Naive thymus-derived CD4-positive, alpha-beta T cell (primary cell): Measurements from ENCODE around the gene CNIH4. TPM values are rescaled to one million over a fixed set of nuclear protein-coding genes. Genes with fewer than 3 reads are reported as not detected.
A peak's percentile ranks its signal among the peaks of the same experiment; 100 is the strongest.

Source experiments
- ATAC-seq: fragments of 150-1000 bp; cut with Tn5 transposase; 2 replicates; pipeline ENCODE4 v1.10.0; 2021; ENCODE audit warnings: mild to moderate bottlenecking, moderate library complexity
- CTCF ChIA-PET: fragments of 350-600 bp; sonication (Branson Sonifier 250); formaldehyde crosslinking; loops from one replicate; lab custom pipeline; 2021; ENCODE audit warnings: antibody characterized with exemption; lab: Charles Lee
- POLR2A ChIA-PET: fragments of 350-600 bp; sonication (Branson Sonifier 250); formaldehyde crosslinking; loops from one replicate; lab custom pipeline; 2021; ENCODE audit warnings: antibody characterized with exemption, inconsistent platforms; lab: Charles Lee
- DNase-seq, 9 donors: peaks; one replicate each; pipeline versions ENCODE4 v3.0.0 to v3.0.0-alpha.2; 2020 to 2022; ENCODE audit warnings: mixed read lengths in 1 of 9
- H3K27ac ChIP-seq: one replicate; pipeline ENCODE4 v1.7.0; 2013; ENCODE audit warnings: mild to moderate bottlenecking, low read depth, low read length, moderate library complexity
- H3K27me3 ChIP-seq, 2 donors: one replicate each; pipeline ENCODE4 v1.7.0; 2013; ENCODE audit warnings: low read length in 2 of 2, mild to moderate bottlenecking in 2 of 2, moderate library complexity in 2 of 2; ENCODE audit not compliant: control insufficient read depth in 2 of 2, insufficient read depth in 2 of 2
- H3K36me3 ChIP-seq, 3 experiments: 1 replicate in 2 of 3; 2 replicates in 1 of 3; pipeline ENCODE4 v1.7.0; 2013; ENCODE audit warnings: low read length in 3 of 3, mild to moderate bottlenecking in 3 of 3, moderate library complexity in 1 of 3; ENCODE audit not compliant: insufficient read depth in 3 of 3, control insufficient read depth in 2 of 3
- H3K4me1 ChIP-seq, 2 donors: one replicate each; pipeline ENCODE4 v1.7.0; 2013; ENCODE audit warnings: low read length in 2 of 2, mild to moderate bottlenecking in 2 of 2, moderate library complexity in 1 of 2; ENCODE audit not compliant: control insufficient read depth in 2 of 2, insufficient read depth in 2 of 2
- H3K4me3 ChIP-seq: 2 replicates; pipeline ENCODE4 v1.7.0; 2013; ENCODE audit warnings: mild to moderate bottlenecking, low read length
- H3K9me3 ChIP-seq, 3 experiments: 1 replicate in 2 of 3; 2 replicates in 1 of 3; pipeline ENCODE4 v1.7.0; 2013; ENCODE audit warnings: low read length in 3 of 3; ENCODE audit not compliant: control insufficient read depth in 2 of 3
- H3K27ac Mint-ChIP-seq, 9 donors: one replicate each; pipeline ENCODE4 v1.8.0; 2020 to 2022; ENCODE audit warnings: mixed read lengths in 9 of 9, mild to moderate bottlenecking in 8 of 9, moderate library complexity in 5 of 9, inconsistent platforms in 2 of 9
- H3K27me3 Mint-ChIP-seq, 5 donors: one replicate each; pipeline ENCODE4 v1.8.0; 2021 to 2022; ENCODE audit warnings: mixed read lengths in 5 of 5, mild to moderate bottlenecking in 1 of 5
- H3K36me3 Mint-ChIP-seq, 5 donors: one replicate each; pipeline ENCODE4 v1.8.0; 2020 to 2022; ENCODE audit warnings: mixed read lengths in 5 of 5, mild to moderate bottlenecking in 3 of 5, inconsistent platforms in 1 of 5
- H3K4me1 Mint-ChIP-seq, 7 donors: one replicate each; pipeline ENCODE4 v1.8.0; 2020 to 2022; ENCODE audit warnings: mixed read lengths in 7 of 7, mild to moderate bottlenecking in 3 of 7, inconsistent platforms in 1 of 7
- H3K4me3 Mint-ChIP-seq, 10 donors: one replicate each; pipeline ENCODE4 v1.8.0; 2020 to 2022; ENCODE audit warnings: mild to moderate bottlenecking in 10 of 10, mixed read lengths in 10 of 10, moderate library complexity in 6 of 10, inconsistent platforms in 2 of 10
- H3K9me3 Mint-ChIP-seq, 11 donors: one replicate each; pipeline ENCODE4 v1.8.0; 2020 to 2022; ENCODE audit warnings: mixed read lengths in 11 of 11, mild to moderate bottlenecking in 4 of 11, inconsistent platforms in 1 of 11, moderate library complexity in 1 of 11
- intact Hi-C, 2 donors: fragments of 100-400 bp; cut with micrococcal nuclease; formaldehyde crosslinking; loops; one replicate each; pipeline ENCODE4 v1.15.1; 2023
- polyA plus RNA-seq, 2 donors: library from polyadenylated mRNA; unstranded; fragments of 300-500 nt; fragmentation: Illumina TruSeq; gene quantifications; one replicate each; pipeline ENCODE4 v1.2.3, GENCODE V29; 2021
- total RNA-seq, 6 experiments: library from RNA in 5 of 6; stranded (reverse) in 5 of 6; gene quantifications; 1 replicate in 5 of 6; 2 replicates in 1 of 6; pipeline ENCODE4 v1.2.3 and lab custom pipeline; 2021 to 2026

Gene CNIH4
- total and polyA plus RNA-seq, 7 experiments from 2014 or later: 28.1 to 44.8 (median 39.8) TPM

GRCh38 chr1:224331824-224332223 lies 24.9 kb upstream of the CNIH4 start:
- Mint-ChIP-seq H3K27me3 (no peaks in the 10 kb centered on the region), H3K4me1 (peaks cover 29 to 62% (median 47%) of the 10 kb centered on the region in 7 donors), H3K27ac (peak overlapping the region in 1 of 9 donors; percentile 100), H3K4me3 (no peak overlapping the region), H3K36me3 (peaks cover 0 to 7% (median 0%) of the 10 kb centered on the region in 5 donors), H3K9me3 (no peaks in the 10 kb centered on the region)
- Histone ChIP-seq H3K27ac (no peak overlapping the region), H3K36me3 (peaks cover 0 to 5% (median 0%) of the 10 kb centered on the region in 3 experiments), H3K4me1 (peaks cover 3 to 6% of the 10 kb centered on the region in 2 donors), H3K27me3 (no peaks in the 10 kb centered on the region), H3K4me3 (no peak overlapping the region), H3K9me3 (no peaks in the 10 kb centered on the region)
- DNase-seq (no peak), ATAC-seq (no peak)
- ChIA-PET CTCF (no interaction called here), POLR2A (interaction anchor here (0.8 kb wide), 1 partner anchor 163 kb away, joined by 3 read pairs; no protein-coding TSS in a partner anchor)
- intact Hi-C loops: loop anchor here (2.0 to 5.0 kb wide), 8 partner anchors 85 to 1620 kb away; partner anchors contain the start of genes CAPN2 (in 2 of the 2), AIDA (in 1 of the 2) and BROX (in 1 of the 2)

- Mint-ChIP-seq H3K4me3 (peak overlapping the region in 6 of 10 donors; percentile 6 to 53 (median 32)), H3K27ac (peak overlapping the region; percentile 30 to 88 (median 67)), H3K4me1 (peaks cover 19 to 46% (median 37%) of the 10 kb centered on the region in 7 donors), H3K36me3 (peaks cover 0 to 7% (median 0%) of the 10 kb centered on the region in 5 donors), H3K9me3 (peaks cover 0 to 3% (median 0%) of the 10 kb centered on the region in 11 donors), H3K27me3 (no peaks in the 10 kb centered on the region)
- POLR2A ChIA-PET: interaction anchor here (0.6 to 1.5 kb wide), 5 partner anchors 11 to 525 kb away, joined by 3 to 4 read pairs (median 3); no protein-coding TSS in a partner anchor
- no peak overlapping the region for H3K27ac ChIP-seq
- H3K27me3 ChIP-seq: no peaks in the 10 kb centered on the region
- H3K4me3 ChIP-seq: no peak overlapping the region
- peaks cover 3 to 6% of the 10 kb centered on the region in 2 donors for H3K4me1 ChIP-seq
- CTCF ChIA-PET: interaction anchor here (0.6 to 1.7 kb wide), 9 partner anchors 17 to 217 kb away, joined by 3 to 9 read pairs (median 3); no protein-coding TSS in a partner anchor
- ATAC-seq (peak; percentile 76), DNase-seq (peak in 7 of 9 donors; percentile 43 to 72 (median 57))
- no peaks in the 10 kb centered on the region for H3K9me3 ChIP-seq
- intact Hi-C loops: loop anchor here (1.0 to 5.0 kb wide), 11 partner anchors 8 to 1621 kb away; partner anchors contain the start of genes CAPN2 (in 2 of the 2), AIDA (in 1 of the 2) and BROX (in 1 of the 2)
- peaks cover 0 to 5% (median 0%) of the 10 kb centered on the region in 3 experiments for H3K36me3 ChIP-seq
Measured at GRCh38 chr1:224333309-224333926, 23.3 kb upstream of the CNIH4 start.

GRCh38 chr1:224333939-224334786 lies 22.5 kb upstream of the CNIH4 start:
- CTCF ChIA-PET: interaction anchor here (0.6 to 1.7 kb wide), 9 partner anchors 17 to 218 kb away, joined by 3 to 9 read pairs (median 3); no protein-coding TSS in a partner anchor
- no peak for ATAC-seq
- no peaks in the 10 kb centered on the region for H3K9me3 ChIP-seq
- no peak overlapping the region for H3K27ac ChIP-seq
- H3K27me3 ChIP-seq: no peaks in the 10 kb centered on the region
- peaks cover 3 to 6% of the 10 kb centered on the region in 2 donors for H3K4me1 ChIP-seq
- intact Hi-C loops: loop anchor here (1.0 to 5.0 kb wide), 12 partner anchors 7 to 1622 kb away; partner anchors contain the start of genes CAPN2 (in 2 of the 2), AIDA (in 1 of the 2) and BROX (in 1 of the 2)
- no peak for DNase-seq
- Mint-ChIP-seq H3K4me1 (peaks cover 16 to 38% (median 31%) of the 10 kb centered on the region in 7 donors), H3K27me3 (peaks cover 0 to 4% (median 0%) of the 10 kb centered on the region in 5 donors), H3K27ac (peak overlapping the region in 6 of 9 donors; percentile 56 to 88 (median 70)), H3K4me3 (peak overlapping the region in 2 of 10 donors; percentile 22 to 33), H3K9me3 (peaks cover 0 to 3% (median 0%) of the 10 kb centered on the region in 11 donors), H3K36me3 (peaks cover 0 to 7% (median 0%) of the 10 kb centered on the region in 5 donors)
- peaks cover 0 to 5% (median 0%) of the 10 kb centered on the region in 3 experiments for H3K36me3 ChIP-seq
- POLR2A ChIA-PET: interaction anchor here (0.6 to 1.5 kb wide), 6 partner anchors 10 to 1626 kb away, joined by 3 to 6 read pairs (median 4); no protein-coding TSS in a partner anchor
- no peak overlapping the region for H3K4me3 ChIP-seq

GRCh38 chr1:224338150-224338838 lies 18.4 kb upstream of the CNIH4 start:
- Mint-ChIP-seq H3K27ac (peak overlapping the region in 1 of 9 donors; percentile 12), H3K36me3 (peaks cover 0 to 17% (median 0%) of the 10 kb centered on the region in 5 donors), H3K4me3 (no peak overlapping the region), H3K4me1 (peaks cover 4 to 25% (median 15%) of the 10 kb centered on the region in 7 donors), H3K27me3 (peaks cover 0 to 6% (median 0%) of the 10 kb centered on the region in 5 donors), H3K9me3 (peaks cover 0 to 12% (median 0%) of the 10 kb centered on the region in 11 donors)
- Histone ChIP-seq H3K4me1 (peaks cover 0 to 3% of the 10 kb centered on the region in 2 donors), H3K27me3 (no peaks in the 10 kb centered on the region), H3K27ac (no peak overlapping the region), H3K36me3 (no peaks in the 10 kb centered on the region), H3K9me3 (peaks cover 0 to under 1% (median 0%) of the 10 kb centered on the region in 3 experiments), H3K4me3 (no peak overlapping the region)
- ATAC-seq: no peak
- DNase-seq: no peak
- intact Hi-C loops: no loop called here
- POLR2A ChIA-PET: interaction anchor here (0.6 to 1.1 kb wide), 3 partner anchors 10 to 119 kb away, joined by 3 read pairs; no protein-coding TSS in a partner anchor
- CTCF ChIA-PET: no interaction called here

GRCh38 chr1:224339442-224340033 lies 17.1 kb upstream of the CNIH4 start:
- no peak overlapping the region for H3K27ac ChIP-seq
- intact Hi-C loops: loop anchor here in 1 of 2 donors (2.0 kb wide), 1 partner anchor 17 kb away; the partner anchor contains the start of gene CNIH4
- H3K4me1 ChIP-seq: peaks cover 0 to 3% of the 10 kb centered on the region in 2 donors
- Mint-ChIP-seq H3K36me3 (peaks cover 0 to 16% (median 0%) of the 10 kb centered on the region in 5 donors), H3K4me1 (peaks cover 0 to 13% (median 5%) of the 10 kb centered on the region in 7 donors), H3K4me3 (no peak overlapping the region), H3K27me3 (peaks cover 0 to 6% (median 0%) of the 10 kb centered on the region in 5 donors), H3K27ac (no peak overlapping the region), H3K9me3 (peaks cover 0 to 24% (median 6%) of the 10 kb centered on the region in 11 donors)
- no peaks in the 10 kb centered on the region for H3K36me3 ChIP-seq
- no peaks in the 10 kb centered on the region for H3K27me3 ChIP-seq
- ChIA-PET POLR2A (interaction anchor here (0.8 kb wide), 1 partner anchor 117 kb away, joined by 3 read pairs; no protein-coding TSS in a partner anchor), CTCF (no interaction called here)
- DNase-seq: no peak
- ATAC-seq: no peak
- H3K9me3 ChIP-seq: peaks cover 0 to 13% (median 0%) of the 10 kb centered on the region in 3 experiments
- no peak overlapping the region for H3K4me3 ChIP-seq
